Stimulated activated CD4-positive, alpha-beta T cell treated with anti-CD3 and anti-CD28 coated beads, Interleukin-1b, Interleukin-23, amount 100 ng/mL, for 48 hours (primary cell): Measurements from ENCODE around the gene SERHL2.
"Not testable (repeated sequence)": the region's sequence is repeated elsewhere in the genome, so short reads cannot be mapped to it uniquely, and the experiment has no call there.

Experiments
- DNase-seq: peaks from one replicate; pipeline ENCODE4 v3.0.0-alpha.2; 2020

Gene SERHL2, protein sequence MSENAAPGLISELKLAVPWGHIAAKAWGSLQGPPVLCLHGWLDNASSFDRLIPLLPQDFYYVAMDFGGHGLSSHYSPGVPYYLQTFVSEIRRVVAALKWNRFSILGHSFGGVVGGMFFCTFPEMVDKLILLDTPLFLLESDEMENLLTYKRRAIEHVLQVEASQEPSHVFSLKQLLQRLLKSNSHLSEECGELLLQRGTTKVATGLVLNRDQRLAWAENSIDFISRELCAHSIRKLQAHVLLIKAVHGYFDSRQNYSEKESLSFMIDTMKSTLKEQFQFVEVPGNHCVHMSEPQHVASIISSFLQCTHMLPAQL

DNA sequence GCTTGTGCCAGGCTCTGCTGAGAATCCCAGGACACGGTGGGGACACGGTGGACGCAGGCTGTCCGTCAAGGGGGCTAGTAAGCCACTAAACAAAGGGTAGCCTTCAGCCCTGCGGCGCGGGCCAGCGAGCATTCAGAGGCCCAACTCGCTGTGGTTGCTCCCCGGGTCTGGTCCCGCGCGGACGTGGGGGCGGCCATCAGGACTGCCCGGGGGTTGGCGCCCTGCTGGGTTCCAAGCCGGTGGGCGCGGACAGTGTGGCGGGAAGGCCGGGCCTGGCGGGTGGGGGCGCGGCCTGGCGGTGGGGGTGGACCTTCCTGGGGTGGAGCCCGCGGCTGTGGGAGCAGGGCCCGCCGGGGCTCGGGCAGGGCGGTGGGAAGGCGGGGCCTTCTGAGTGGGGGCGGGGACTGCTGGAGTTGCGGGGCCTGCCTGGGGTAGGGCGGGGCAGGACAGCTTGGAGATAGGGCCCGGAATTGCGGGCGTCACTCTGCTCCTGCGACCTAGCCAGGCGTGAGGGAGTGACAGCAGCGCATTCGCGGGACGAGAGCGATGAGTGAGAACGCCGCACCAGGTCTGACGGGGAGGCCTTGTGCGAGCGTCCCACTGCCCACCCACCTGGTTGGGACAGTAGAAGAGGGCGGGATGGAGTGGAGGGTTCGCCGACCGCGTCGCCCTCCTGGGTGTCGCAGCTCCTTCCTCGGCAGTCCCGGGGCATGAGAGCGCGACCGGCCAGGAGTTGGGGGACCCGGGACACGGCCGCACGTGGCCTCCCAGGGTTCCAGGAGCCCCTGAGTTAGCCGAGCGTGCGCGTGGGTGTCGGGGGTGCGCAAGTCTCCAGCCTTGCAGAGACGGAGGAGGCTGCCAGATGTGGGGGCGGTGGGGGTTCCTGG, at the start of gene SERHL2:
SERHL2 (plus strand) TSS at position 482 of the 887 bp plus-strand sequence; CDS start at position 547, 65 bp downstream.
- peak; percentile 79 for DNase-seq

DNA sequence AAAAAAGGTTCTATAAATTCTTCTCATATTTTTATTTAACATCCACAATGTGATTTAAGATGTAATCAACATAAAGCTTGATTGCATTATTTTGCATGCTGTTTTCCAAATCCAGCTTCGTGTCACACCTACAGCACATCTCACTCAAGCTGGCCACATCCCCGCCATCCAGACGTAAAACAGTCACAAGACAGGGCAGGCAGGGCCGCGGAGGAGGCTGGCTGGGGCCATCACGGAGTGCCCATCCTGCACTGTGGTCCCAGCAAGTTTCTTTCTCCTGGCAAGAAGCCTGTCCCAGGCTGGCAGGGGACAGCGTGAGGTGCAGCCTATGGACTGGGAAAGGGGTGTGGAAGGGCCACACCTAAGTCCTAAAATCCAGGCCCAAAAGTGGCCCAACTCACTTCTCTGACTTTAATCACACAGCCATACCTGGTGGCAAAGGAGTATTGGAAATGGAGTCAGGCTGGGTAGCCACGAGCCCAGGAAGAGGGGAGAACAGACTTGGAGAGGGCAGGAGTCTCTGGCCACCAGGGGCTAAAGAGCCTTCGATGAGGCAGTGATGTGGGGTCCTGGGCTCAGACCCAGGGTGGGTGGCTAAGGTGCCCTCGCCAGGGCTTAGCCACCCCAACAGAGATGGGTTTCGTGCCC, 45.3 kb upstream of the SERHL2 start:
- DNase-seq, result not testable (repeated sequence)

DNA sequence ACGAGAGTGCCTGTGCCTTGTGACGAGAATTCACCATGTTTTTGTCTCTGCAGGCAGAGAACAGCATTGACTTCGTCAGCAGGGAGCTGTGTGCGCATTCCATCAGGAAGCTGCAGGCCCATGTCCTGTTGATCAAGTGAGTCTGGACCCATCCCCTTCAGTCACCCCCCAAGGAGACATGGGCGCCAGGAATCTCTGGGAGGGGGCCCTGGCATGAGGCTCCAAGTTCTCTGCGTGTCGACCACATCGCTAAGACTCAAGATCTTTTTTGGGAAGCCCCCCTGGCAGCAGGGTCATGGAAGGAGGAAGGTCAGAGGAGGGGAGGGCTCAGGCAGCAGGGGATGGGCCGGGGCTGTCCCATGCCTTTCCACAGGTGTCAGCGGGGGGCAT, 44.8 kb upstream of the SERHL2 start:
- not testable (repeated sequence) for DNase-seq

DNA sequence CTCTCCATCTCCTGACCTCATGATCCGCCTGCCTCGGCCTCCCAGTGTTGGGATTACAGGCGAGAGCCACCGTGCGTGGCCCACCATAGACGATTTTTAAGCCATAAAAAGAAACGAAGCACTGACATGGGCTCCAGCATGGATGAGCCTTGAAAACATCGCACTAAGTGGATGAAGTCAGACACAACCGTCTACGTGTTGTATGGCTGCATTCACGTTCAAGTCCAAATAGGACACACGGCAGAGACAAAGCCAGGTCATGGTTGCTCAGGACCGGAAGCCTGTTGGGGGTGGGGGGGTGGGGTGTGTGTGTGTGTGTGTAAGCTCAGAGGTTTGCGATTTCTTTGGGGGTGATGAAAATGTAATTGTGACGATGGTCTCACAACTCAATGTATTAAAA, 44.2 kb upstream of the SERHL2 start:
- DNase-seq, result no peak

DNA sequence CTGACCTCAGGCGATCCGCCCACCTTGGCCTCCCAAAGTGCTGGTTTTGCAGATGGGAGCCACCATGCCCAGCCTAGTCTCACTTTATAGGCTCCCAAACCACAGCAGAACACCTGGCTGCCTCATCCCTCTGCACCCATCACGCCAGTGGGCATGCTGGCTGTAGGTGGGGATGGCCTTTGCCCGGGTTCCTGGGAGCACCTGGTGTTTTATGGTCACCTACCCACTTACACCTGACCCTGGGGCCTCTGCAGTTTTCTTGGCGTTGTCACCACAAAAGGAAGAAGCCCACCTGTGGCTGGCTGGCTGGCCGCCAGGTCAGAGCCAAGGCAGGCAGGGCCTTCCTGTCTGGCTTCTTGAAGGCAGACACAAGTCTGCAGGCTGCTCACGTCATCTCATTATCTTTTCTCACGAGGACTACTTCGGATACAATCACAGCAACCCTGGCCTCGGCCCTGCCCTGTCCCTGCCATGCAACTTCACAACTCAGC, 42.3 kb upstream of the SERHL2 start:
- DNase-seq, result no peak

DNA sequence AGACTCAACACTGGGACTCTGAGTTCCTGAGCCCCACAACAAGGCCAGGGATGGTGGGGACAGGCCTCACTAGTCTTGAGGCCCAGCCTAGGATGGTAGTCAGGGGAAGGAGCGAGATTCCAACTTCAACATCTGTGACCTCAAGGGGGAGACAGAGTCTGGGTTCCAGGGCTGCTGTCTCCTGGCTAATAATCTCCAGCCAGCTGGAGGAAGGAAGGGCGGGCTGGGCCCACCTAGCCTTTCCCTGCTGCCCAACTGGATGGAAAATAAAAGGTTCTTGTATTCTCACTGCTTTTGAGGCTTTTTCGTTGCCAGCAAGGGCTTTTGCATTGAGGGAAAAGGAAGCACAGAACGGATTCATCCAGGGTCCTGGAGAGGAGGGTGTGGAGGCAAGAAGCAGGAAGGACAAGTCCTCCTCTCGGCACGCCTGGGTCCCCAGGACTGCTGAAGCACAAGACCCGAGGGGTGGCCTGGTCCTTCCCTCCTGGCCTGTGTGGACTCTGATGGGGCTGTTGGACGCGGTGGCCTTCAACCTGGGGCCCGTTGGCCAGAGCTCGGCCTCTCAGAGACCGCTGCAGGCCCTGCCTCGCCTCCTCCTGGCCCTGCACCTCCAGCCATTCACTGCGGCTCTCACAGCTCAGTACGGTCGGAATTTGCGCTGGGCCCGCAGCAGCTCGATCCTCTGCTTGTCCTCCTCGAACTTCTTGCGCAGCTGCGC, 41.3 kb upstream of the SERHL2 start:
- not testable (repeated sequence) for DNase-seq

DNA sequence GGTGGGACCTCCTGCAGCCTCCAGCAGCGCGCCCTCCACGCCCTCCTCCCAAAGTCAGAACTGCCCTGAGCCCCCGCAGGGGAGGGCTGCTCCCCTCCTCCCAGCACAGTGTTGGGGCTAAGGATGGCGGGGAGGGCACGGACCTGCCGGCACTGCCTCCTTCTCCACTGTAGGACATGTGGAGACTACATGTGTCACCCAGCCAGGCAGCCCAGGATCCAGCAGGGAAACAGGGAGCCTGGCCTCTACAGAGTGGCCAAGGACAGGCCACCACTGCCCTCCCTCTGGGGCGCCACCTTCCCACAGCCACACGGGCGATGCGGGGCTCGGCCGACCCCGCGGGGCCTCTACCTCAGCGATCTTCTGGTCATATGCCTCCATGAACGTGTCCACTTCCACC, 39.4 kb upstream of the SERHL2 start:
- not testable (repeated sequence) for DNase-seq

DNA sequence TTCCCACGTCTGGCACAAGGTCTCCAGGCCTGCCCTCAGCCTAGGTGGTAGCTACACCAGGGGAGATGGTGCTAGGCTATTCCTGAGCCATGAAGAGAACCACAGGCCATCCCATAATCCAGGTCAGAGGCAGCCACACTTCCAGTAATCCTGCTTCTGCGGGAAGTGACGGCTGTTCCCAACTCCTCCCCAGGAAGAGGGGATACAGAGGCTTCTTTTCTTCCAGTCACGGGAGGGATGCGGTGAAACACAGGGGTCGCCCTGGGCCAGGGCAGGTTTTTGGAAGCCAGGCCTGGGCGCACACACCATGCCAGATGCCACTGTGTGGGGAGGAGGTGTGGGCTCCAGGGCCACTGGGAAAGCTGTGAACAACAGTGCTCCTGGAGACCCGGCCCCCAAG, 38.5 kb upstream of the SERHL2 start:
- not testable (repeated sequence) for DNase-seq

DNA sequence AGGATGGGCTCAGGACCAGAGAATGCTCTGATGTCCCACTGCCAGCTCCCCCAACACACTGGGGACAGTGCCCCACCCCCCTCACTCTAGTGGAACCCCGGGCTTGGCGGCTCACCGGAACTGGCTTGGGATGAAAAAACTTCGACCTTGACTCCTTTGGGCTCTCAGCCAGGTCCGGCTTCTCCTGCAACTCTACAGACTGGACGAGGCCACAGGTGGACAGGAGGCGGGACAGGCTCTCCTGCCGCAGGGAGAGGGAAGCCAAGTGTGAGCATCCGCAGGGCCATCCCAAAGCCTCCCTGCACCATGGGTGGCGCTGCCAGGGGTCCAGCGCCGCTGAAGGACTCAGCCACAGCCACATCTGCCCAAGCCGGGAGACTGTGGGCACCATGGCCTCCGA, 37.9 kb upstream of the SERHL2 start:
- DNase-seq, result no peak

DNA sequence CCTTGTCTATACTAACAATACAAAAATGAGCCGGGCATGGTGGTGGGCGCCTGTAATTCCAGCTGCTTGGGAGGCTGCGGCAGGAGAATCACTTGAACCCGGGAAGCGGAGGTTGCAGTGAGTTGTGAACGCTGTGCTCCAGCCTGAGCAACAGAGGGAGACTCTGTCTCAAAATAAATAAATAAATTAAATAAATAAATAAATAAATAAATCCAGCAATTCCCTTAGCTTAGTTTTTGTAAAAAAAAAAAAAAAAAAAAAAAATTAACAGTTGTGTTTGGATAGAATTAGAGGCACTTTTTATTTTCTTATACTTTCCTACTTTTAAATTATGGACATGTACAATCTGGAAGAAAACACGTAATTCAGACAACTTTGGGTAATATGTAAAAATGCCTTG, 36.7 kb upstream of the SERHL2 start:
- not testable (repeated sequence) for DNase-seq

DNA sequence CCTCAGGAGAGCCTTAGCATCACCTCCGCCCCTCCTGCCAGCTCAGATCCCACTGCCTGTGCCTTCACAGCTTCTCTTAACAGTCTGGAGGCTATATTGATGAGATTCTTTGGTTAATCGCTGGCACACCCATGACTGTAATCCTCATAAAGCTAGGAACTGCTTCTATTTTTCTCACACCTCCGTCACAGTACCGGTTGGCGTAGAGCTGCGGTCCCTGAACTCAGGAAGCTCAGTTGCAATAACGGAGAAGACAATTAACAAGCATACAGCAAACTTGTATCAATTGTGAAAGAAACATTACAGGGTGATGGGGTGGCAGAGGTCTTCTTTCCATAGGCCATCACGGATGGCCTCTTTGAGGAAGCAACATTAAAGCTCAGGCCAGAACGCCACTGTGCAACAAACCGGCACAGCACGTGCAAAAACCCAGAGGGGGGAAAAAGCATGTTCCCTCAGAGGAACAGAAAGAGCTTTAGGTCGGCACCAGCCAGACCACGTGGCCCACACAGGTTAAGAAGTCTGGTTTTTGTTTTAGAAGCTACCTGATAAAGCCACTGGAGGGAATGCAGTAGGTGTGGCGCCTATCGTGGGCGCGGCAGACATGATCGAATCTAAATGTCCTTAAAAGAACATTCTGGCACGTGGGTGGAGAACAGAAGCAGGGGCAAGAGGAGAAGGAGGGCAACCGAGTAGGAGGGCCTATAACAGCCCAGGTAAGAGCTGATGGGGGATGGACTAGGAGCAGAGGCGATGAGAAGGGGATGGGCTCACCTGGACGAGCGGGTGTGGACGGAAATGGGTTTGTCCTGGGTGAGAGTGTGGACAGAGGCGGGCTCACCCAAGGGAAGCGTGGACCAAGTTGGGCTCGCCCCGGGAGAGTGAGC, 34.9 kb upstream of the SERHL2 start:
- not testable (repeated sequence) for DNase-seq

DNA sequence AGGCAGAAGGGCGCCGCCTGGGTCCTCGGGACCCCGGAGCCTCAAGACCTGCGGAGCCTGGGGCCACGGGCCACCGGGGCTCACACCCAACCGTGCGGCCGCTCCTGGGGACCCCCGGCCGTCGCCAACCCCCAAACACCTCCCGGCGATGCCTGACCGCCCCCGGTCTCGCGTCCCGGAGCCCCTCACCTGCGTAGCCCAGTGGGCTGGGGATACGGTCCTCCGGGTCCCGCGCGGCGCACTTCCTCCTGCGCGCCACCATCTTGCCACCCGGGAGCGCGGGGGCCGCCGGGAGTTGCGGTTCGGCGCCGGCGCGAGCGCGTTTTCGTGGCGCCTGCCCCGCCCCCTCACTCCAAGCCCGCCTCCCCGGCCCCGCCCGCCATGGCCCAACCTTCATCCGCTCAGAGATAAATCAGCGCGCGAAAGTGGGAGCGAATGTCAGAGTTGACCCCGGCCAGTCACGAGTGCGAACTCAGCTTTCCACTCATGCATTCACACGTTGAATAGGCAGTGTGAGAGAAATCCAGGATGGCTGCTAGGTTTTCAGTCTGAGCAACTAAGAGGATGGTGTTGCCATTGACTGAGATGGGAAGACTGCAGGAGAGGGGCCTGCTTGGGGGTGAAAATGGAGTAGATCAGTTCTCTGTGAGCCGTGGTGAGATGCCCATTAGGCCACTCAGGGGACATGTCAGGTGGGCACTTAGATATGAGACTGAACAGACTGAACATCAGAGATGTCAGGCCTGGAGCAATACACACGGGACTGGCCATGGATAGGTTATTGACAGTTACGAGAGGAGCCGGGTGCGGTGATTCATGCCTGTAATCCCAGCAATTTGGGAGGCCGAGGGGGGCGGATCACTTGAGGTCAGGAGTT, 34.0 kb upstream of the SERHL2 start, which contains the start of gene RRP7A:
RRP7A (minus strand) TSS at position 272 of the 877 bp plus-strand sequence; CDS start at position 262, 10 bp downstream.
- peak; percentile 80 for DNase-seq

DNA sequence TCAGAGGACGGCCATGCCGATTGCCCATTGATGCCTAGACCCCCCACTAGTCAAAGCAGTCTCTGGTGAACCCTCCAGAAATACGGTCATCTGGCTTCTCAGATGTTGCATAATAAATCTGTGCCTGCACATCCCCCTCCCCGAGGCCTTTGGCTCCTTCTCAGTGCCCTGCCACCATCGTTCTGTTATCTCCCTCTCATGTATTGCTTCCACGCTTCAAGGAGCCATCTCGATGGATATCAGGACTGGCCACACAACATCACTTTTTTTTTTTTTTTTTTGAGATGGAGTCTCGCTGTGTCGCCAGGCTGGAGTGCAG, 32.6 kb upstream of the SERHL2 start:
- DNase-seq, result no peak

DNA sequence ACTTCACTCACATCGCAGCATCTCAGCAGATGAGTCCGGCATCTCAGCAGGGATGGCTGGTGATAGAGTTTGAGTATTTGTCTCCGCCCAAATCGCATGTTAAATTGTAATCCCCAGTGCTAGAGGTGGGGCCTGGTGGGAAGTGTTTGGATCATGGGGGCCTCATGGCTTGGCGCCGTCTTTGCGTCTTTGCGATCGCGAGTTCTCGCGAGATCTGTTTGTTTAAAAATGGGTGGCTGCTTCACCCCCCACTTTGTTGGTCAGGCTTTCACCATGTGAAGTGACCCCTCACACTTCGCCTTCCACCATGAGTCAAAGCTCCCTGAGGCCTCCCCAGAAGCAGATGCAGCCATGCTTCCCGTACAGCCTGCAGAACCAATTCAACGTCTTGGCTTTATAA, 31.2 kb upstream of the SERHL2 start:
- DNase-seq, result no peak

DNA sequence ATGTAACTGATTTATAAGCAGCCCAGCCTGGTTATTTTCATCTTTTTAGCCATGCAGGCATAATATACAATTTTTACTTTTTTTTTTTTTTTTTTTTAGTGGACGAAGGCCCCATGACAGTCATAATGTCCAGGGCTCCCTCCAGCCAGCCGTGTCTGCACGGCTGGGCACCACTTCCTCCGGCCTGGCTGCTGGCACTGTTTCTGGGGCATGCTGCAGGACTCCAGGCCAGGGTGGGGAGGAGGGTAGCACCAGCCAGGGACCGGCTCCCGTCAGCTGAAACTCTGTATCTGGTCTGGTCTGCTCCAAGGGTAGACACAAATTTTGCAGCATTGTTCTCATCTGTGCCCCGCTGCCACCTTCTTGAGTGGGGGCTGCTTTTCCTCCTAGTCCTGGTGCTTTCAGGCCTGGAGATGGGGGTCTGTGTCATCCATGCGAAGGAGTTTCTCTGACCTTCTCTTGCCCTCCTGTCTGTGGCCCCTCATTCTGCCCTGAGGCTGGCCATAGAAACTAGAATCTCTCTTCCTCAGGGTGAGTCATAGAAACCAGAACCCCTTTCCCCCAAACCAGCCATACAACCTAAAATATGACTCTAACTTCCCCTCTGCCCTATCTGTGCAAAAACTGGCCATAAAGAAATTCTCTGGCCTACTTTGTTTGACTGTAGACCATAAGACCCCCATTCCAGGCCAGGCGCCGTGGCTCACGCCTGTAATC, 25.0 kb upstream of the SERHL2 start:
- DNase-seq, result no peak

DNA sequence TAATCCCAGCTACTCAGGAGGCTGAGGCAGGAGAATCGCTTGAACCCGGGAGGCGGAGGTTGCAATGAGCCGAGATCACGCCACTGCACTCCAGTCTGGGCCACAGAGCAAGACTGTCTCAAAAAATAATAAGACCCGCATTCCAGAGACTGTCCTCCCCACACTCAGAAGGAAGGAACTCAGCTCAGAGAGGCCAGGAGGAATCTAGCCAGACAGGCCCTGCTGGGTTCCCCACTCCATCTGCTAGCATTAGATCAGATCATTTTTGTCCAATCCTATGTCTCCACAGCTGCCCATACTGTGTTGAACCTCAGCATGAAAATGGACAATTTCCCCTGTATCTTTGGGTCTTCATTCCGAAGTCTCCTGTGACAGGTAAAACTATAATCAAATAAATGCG, 24.3 kb upstream of the SERHL2 start:
- DNase-seq, result not testable (repeated sequence)

DNA sequence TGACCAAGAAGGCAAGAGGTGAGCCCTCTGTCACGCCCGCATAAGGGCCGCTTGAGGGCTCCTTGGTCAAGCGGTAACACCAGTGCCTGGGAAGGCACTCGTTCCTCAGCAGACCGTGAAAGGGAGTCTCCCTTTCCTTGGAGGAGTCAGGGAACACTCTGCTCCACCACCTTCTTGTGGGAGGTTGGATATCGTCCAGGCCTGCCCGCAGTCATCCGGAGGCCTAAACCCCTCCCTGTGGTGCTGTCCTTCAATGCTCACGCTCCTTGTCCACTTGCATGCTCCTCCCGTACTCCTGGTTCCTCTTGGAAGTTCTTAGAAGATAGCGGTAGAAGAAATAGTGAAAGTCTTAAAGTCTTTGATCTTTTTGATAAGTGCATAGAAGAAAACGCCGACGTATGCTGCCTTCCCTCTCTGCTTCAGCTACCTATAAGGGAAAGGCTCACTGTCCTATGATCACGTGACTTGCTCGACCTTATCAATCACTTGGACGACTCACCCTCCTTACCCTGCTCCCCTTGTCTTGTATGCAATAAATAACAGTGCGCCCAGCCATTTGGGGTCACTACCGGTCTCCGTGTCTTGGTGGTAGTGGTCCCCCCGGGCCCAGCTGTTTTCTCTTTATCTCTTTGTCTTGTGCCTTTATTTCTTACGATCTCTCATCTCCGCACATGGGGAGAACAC, 22.2 kb upstream of the SERHL2 start:
- DNase-seq, result not testable (repeated sequence)

DNA sequence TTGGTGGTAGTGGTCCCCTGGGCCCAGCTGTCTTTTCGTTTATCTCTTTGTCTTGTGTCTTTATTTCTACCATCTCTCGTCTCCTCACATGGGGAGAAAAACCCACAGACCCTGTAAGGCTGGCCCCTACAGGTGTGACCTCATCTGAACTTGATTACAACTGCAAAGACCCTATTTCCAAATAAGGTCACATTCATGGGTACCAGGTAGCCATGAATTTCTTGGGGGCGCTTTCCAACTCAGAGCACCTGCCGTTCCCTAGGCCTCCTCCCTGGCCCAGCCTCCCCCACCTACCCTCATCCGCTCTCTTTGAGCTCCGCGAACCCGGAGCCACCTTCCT, 20.1 kb upstream of the SERHL2 start:
- no peak for DNase-seq

DNA sequence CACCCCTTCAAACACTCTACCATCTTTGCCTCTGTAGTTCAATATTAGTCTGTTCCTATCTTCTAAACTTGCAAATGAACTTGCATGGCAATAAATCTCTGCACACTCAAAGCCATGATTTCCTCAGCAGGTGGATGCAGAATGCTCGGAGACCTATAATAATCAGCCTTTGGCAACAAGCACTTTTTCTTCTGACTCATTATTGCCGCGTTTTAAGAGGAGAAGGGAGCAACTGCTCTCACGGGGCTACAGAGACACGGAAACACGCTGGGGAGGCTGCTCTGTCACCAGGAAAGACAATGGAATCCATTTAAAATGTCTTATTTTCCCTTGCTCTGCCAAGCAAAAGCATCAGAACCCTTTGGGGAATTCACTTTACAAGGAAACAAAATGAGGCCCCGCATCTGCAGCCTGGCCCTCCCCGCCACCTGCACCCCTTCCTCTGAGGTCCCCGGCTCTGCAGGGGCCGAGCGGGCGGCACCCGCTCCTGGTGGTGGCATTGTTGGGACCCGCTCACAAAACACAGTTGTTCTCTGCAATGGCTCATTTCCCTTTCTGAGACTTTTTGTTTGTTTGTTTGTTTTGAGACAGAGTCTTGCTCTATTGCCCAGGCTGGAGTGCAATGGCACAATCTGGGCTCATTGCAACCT, 18.5 kb upstream of the SERHL2 start:
- not testable (repeated sequence) for DNase-seq
